Measurements from ENCODE around the gene BOD1.
"Not testable (repeated sequence)": the region's sequence is repeated elsewhere in the genome, so short reads cannot be mapped to it uniquely, and the experiment has no call there.

Gene BOD1

GRCh38 chr5:173615884-173616576 is 420 bp downstream of the BOD1 start:
- peak; percentile 56 for DNase-seq (ENCODE audit: low read depth)

GRCh38 chr5:173614591-173614990 is 1.9 kb downstream of the BOD1 start:
- no peak for DNase-seq (ENCODE audit: low read depth)

GRCh38 chr5:173613433-173614159 is 2.9 kb downstream of the BOD1 start:
- DNase-seq (ENCODE audit: low read depth), result no peak

GRCh38 chr5:173612948-173613347 is 3.5 kb downstream of the BOD1 start:
- no peak for DNase-seq (ENCODE audit: low read depth)

GRCh38 chr5:173611706-173612105 is 4.7 kb downstream of the BOD1 start:
- DNase-seq (ENCODE audit: low read depth), result no peak

- no peak for DNase-seq (ENCODE audit: low read depth)
Observed at GRCh38 chr5:173604141-173604540, 12.3 kb downstream of the BOD1 start.

GRCh38 chr5:173602423-173602822 is 14.0 kb downstream of the BOD1 start:
- DNase-seq (ENCODE audit: low read depth), result no peak

GRCh38 chr5:173598686-173599085 is 17.8 kb downstream of the BOD1 start:
- DNase-seq (ENCODE audit: low read depth), result no peak

- no peak for DNase-seq (ENCODE audit: low read depth)
Observed at GRCh38 chr5:173597304-173597703, 19.1 kb downstream of the BOD1 start.

GRCh38 chr5:173595841-173596240 is 20.6 kb downstream of the BOD1 start:
- no peak for DNase-seq (ENCODE audit: low read depth)

GRCh38 chr5:173594061-173594460 is 22.4 kb downstream of the BOD1 start:
- DNase-seq (ENCODE audit: low read depth), result no peak

GRCh38 chr5:173592050-173592669 is 24.3 kb downstream of the BOD1 start:
- DNase-seq (ENCODE audit: low read depth), result no peak

- DNase-seq (ENCODE audit: low read depth), result no peak
Observed at GRCh38 chr5:173591056-173591514, 25.4 kb downstream of the BOD1 start.

- DNase-seq (ENCODE audit: low read depth), result no peak
Observed at GRCh38 chr5:173590436-173591055, 25.9 kb downstream of the BOD1 start.

- not testable (repeated sequence) for DNase-seq (ENCODE audit: low read depth)
Observed at GRCh38 chr5:173586133-173586532, 30.3 kb downstream of the BOD1 start.

- DNase-seq (ENCODE audit: low read depth), result no peak
Observed at GRCh38 chr5:173583346-173583745, 33.1 kb downstream of the BOD1 start.

- no peak for DNase-seq (ENCODE audit: low read depth)
Observed at GRCh38 chr5:173582216-173583111, 34.0 kb downstream of the BOD1 start.

GRCh38 chr5:173581408-173582215 is 34.8 kb downstream of the BOD1 start:
- peak; percentile 15 for DNase-seq (ENCODE audit: low read depth)

- no peak for DNase-seq (ENCODE audit: low read depth)
Observed at GRCh38 chr5:173578947-173579615, 37.4 kb downstream of the BOD1 start.

GRCh38 chr5:173577817-173578216 is 38.6 kb downstream of the BOD1 start:
- no peak for DNase-seq (ENCODE audit: low read depth)

Measured in stimulated activated CD8-positive, alpha-beta memory T cell treated with anti-CD3 and anti-CD28 coated beads, Interleukin-4, amount 100 ng/mL, for 24 hours (primary cell).